OCI-LY7 (cell line): ENCODE results near the gene SPACA4. TPM values are rescaled to one million over a fixed set of nuclear protein-coding genes. Genes with fewer than 3 reads are reported as not detected.

Experiments used
- BruUV-seq: library from RNA; stranded (reverse); fragments of 400-500 nt; replicated peaks from 2 replicates; lab custom pipeline; 2021; lab: Mats Ljungman, UMichigan
- CTCF ChIA-PET: fragments of 300-600 bp; sonication (Branson Sonifier 250); formaldehyde crosslinking; loops from one replicate; lab custom pipeline; 2022; ENCODE audit warnings: antibody characterized with exemption; ENCODE audit not compliant: unreplicated experiment; lab: Charles Lee
- POLR2A ChIA-PET: fragments of 300-600 bp; sonication (Branson Sonifier 250); formaldehyde crosslinking; loops from one replicate; lab custom pipeline; 2022; ENCODE audit warnings: antibody characterized with exemption; lab: Charles Lee
- DNase-seq: peaks from one replicate; pipeline ENCODE4 v3.0.0-alpha.2; 2015; ENCODE audit warnings: low spot score
- H2AFZ ChIP-seq: fragments of 200-600 bp; sonication (generic), shearing (Covaris generic); 2 replicates; pipeline ENCODE4 v1.6.1; 2014; ENCODE audit warnings: mild to moderate bottlenecking, antibody characterized with exemption, low read length, moderate library complexity
- H3K27ac ChIP-seq: fragments of 200-600 bp; sonication (generic); 2 replicates; pipeline ENCODE4 v1.5.1; 2014; ENCODE audit warnings: mixed run types, low read depth, mild to moderate bottlenecking, moderate library complexity, low read length, inconsistent platforms; ENCODE audit not compliant: poor library complexity, severe bottlenecking
- H3K36me3 ChIP-seq: fragments of 200-600 bp; sonication (generic); 2 replicates; pipeline ENCODE4 v1.6.1; 2014; ENCODE audit warnings: mild to moderate bottlenecking, antibody characterized with exemption, low read length, moderate library complexity, mixed read lengths; ENCODE audit not compliant: insufficient read depth
- H3K4me1 ChIP-seq: fragments of 200-600 bp; sonication (generic); 2 replicates; pipeline ENCODE4 v1.5.1; 2014; ENCODE audit warnings: mild to moderate bottlenecking, low read length; ENCODE audit not compliant: insufficient read depth, poor library complexity, severe bottlenecking
- H3K4me2 ChIP-seq: fragments of 200-600 bp; sonication (generic); 2 replicates; pipeline ENCODE4 v1.6.1; 2014; ENCODE audit warnings: mild to moderate bottlenecking, low read length
- H3K4me3 ChIP-seq: fragments of 200-600 bp; sonication (generic); 2 replicates; pipeline ENCODE4 v1.5.1; 2014; ENCODE audit warnings: mild to moderate bottlenecking, low read depth, low read length; ENCODE audit not compliant: poor library complexity, severe bottlenecking
- H3K79me2 ChIP-seq: fragments of 200-600 bp; sonication (generic); 2 replicates; pipeline ENCODE4 v1.6.1; 2016; ENCODE audit warnings: low read depth, mild to moderate bottlenecking, low read length, moderate library complexity, mixed read lengths; ENCODE audit not compliant: insufficient read depth
- H3K9me2 ChIP-seq: fragments of 200-600 bp; sonication (generic); 2 replicates; pipeline ENCODE4 v1.6.1; 2016; ENCODE audit warnings: mild to moderate bottlenecking, low read length, mixed read lengths; ENCODE audit not compliant: insufficient read depth
- H3K9me3 ChIP-seq: fragments of 200-600 bp; sonication (generic); 2 replicates; pipeline ENCODE4 v1.6.1; 2014; ENCODE audit warnings: mild to moderate bottlenecking, mixed run types, low read length, mixed read lengths
- H4K20me1 ChIP-seq: fragments of 200-600 bp; sonication (generic); 2 replicates; pipeline ENCODE4 v1.6.1; 2014; ENCODE audit warnings: mild to moderate bottlenecking, antibody characterized with exemption, low read length, moderate library complexity, mixed read lengths; ENCODE audit not compliant: insufficient read depth
- EZH2phosphoT487 ChIP-seq: fragments of 200-600 bp; sonication (generic); IDR thresholded peaks from 2 replicates; pipeline ENCODE4 v1.6.1; 2018; ENCODE audit warnings: low read depth, borderline replicate concordance, mild to moderate bottlenecking, mixed run types, antibody characterized with exemption, low read length, moderate library complexity, mixed read lengths
- intact Hi-C: fragments of 100-400 bp; cut with micrococcal nuclease; formaldehyde crosslinking; loops from one replicate; pipeline ENCODE4 v1.10.0; 2022; ENCODE audit not compliant: unreplicated experiment
- total RNA-seq, 2 experiments: library from RNA; depleted of rRNA in 1 of 2; stranded (reverse); fragments of >200 nt in 1 of 2; shearing (Covaris generic) in 1 of 2; gene quantifications; 2 replicates each; pipeline ENCODE4 v1.2.3, GENCODE V29; 2014 to 2022
- TF ChIP-seq, protein P1 (sequence below): fragments of 200-600 bp; sonication (generic); conservative IDR thresholded peaks from 2 replicates; pipeline ENCODE4 v1.5.1; 2014; ENCODE audit warnings: mild to moderate bottlenecking, antibody characterized with exemption, low read length, moderate library complexity, mixed read lengths

The SPACA4 gene
- total RNA-seq, 2 experiments from 2014 or later, result not detected

DNA sequence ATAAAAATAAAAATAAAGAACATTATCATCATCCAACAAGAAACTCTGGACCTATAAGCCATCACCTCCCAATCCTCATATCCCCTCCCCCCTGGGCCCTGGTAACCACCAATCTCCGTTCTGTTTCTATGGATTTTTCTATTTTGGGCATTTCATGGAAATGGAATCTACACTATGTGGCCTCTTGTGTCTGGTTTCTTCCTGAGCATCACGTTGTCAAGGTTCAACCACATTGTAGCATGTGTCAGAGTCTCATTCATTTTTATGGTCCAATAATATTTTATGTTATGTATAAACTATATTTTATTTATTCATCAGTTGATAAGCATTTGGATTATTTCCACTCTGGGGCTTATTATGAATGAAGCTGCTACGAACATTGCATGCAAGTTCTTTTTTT, 27.7 kb upstream of the SPACA4 start:
- H3K27ac ChIP-seq, result no peak overlapping the region
- intact Hi-C loops, result no loop called here
- H3K9me3 ChIP-seq, result no peaks in the 10 kb centered on the region
- no peaks in the 10 kb centered on the region for H3K9me2 ChIP-seq
- H3K79me2 ChIP-seq, result no peaks in the 10 kb centered on the region
- no TSS peak for BruUV-seq
- H4K20me1 ChIP-seq, result no peaks in the 10 kb centered on the region
- H2AFZ ChIP-seq, result no peak overlapping the region
- peaks cover 6% of the 10 kb centered on the region for H3K4me1 ChIP-seq
- no peaks in the 10 kb centered on the region for H3K36me3 ChIP-seq
- POLR2A ChIA-PET, result interaction anchor here (0.6 kb wide), 1 partner anchor 70 kb away, joined by 5 read pairs; no protein-coding TSS in a partner anchor
- no peak for TF ChIP-seq EZH2phosphoT487
- TF ChIP-seq, protein P1, sequence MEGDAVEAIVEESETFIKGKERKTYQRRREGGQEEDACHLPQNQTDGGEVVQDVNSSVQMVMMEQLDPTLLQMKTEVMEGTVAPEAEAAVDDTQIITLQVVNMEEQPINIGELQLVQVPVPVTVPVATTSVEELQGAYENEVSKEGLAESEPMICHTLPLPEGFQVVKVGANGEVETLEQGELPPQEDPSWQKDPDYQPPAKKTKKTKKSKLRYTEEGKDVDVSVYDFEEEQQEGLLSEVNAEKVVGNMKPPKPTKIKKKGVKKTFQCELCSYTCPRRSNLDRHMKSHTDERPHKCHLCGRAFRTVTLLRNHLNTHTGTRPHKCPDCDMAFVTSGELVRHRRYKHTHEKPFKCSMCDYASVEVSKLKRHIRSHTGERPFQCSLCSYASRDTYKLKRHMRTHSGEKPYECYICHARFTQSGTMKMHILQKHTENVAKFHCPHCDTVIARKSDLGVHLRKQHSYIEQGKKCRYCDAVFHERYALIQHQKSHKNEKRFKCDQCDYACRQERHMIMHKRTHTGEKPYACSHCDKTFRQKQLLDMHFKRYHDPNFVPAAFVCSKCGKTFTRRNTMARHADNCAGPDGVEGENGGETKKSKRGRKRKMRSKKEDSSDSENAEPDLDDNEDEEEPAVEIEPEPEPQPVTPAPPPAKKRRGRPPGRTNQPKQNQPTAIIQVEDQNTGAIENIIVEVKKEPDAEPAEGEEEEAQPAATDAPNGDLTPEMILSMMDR, result no peak
- DNase-seq, result no peak
- H3K4me3 ChIP-seq, result no peak overlapping the region
- CTCF ChIA-PET, result no interaction called here
- H3K4me2 ChIP-seq, result no peak overlapping the region

DNA sequence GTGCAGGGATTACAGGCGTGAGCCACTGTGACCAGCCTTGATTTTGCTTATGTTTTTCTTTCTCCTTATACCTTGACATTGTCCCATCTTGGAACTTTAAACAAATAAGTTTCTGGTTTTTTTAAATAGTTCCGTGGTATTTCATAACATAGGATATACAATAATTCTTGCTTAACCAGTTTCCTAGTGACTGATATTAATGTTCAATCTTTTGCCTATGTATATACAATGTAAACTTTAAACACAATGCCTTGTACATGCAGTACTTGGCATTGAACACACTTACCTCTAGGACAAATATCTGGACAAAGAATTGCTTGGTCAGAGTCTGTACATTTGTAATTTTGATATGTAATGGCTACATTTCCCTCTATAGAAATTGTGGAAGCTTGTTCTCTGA, 24.4 kb upstream of the SPACA4 start:
- Histone ChIP-seq H3K9me3 (no peaks in the 10 kb centered on the region), H3K79me2 (no peaks in the 10 kb centered on the region), H3K4me2 (no peak overlapping the region), H3K4me1 (peaks cover 4% of the 10 kb centered on the region), H3K27ac (no peak overlapping the region), H2AFZ (no peak overlapping the region), H4K20me1 (no peaks in the 10 kb centered on the region), H3K4me3 (no peak overlapping the region), H3K36me3 (no peaks in the 10 kb centered on the region), H3K9me2 (no peaks in the 10 kb centered on the region)
- POLR2A ChIA-PET, result no interaction called here
- DNase-seq, result no peak
- intact Hi-C loops, result no loop called here
- BruUV-seq, result no TSS peak
- CTCF ChIA-PET, result no interaction called here
- TF ChIP-seq EZH2phosphoT487, result no peak

DNA sequence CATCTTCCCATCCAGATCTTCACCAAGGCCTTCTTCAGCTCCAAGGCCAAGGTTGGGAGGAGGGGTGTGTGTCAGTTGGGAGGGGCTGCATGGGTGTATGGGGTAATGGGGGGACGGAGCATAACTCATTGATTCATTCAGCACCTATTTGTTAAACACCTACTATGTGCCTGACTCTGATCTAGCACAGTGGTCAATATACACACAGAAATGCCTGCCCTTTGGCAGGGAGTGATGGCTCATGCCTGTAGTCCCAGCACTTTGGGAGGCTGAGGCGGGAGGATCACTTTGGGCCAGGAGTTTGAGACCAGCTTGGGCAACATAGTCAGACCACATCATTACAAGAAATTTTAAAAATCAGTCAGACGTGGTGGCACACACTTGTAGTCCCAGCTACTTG, 19.2 kb upstream of the SPACA4 start:
- no peak for TF ChIP-seq EZH2phosphoT487
- TF ChIP-seq, protein P1, result no peak
- BruUV-seq, result no TSS peak

More for the DNA sequence above, 19.2 kb upstream of the SPACA4 start:
- ChIA-PET POLR2A (no interaction called here), CTCF (interaction anchor here (1.7 kb wide), 1 partner anchor 94 kb away, joined by 4 read pairs; no protein-coding TSS in a partner anchor)
- DNase-seq, result no peak
- Histone ChIP-seq H3K4me2 (no peak overlapping the region), H3K79me2 (no peaks in the 10 kb centered on the region), H2AFZ (no peak overlapping the region), H4K20me1 (no peaks in the 10 kb centered on the region), H3K4me1 (peaks cover 4% of the 10 kb centered on the region), H3K4me3 (no peak overlapping the region), H3K9me3 (no peaks in the 10 kb centered on the region), H3K9me2 (no peaks in the 10 kb centered on the region), H3K27ac (no peak overlapping the region), H3K36me3 (no peaks in the 10 kb centered on the region)
- intact Hi-C loops, result no loop called here
